NAMALWA (cell line): ENCODE data around the gene FBXO46.
A peak's percentile ranks its signal among the peaks of the same experiment; 100 is the strongest.

ENCODE experiments used
- DNase-seq: peaks from one replicate; pipeline ENCODE4 v3.0.0-alpha.2; 2015; ENCODE audit warnings: low spot score

The FBXO46 gene, protein sequence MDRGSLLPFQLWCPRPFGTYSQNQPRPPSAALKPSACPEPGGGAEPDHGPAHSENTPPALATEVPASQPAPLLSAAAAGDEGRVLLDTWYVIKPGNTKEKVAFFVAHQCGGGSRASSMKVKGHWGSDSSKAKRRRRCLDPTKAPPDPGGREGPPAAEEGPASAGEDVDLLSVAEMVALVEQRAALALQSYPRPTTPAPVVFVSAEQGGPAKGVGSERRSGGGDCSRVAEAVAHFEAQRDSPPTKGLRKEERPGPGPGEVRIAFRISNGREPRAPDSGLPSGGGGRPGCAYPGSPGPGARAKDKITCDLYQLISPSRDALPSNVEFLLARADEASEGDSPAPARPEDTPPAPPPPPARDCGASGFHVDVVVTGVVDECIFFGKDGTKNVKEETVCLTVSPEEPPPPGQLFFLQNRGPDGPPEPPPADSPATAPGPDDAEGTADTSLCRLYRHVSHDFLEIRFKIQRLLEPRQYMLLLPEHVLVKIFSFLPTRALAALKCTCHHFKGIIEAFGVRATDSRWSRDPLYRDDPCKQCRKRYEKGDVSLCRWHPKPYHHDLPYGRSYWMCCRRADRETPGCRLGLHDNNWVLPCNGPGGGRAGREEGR

GRCh38 chr19:45730368-45731288 is at the start of gene FBXO46:
Gene FBXO46 (minus strand): TSS chr19:45730896. CDS start chr19:45713495, 17,401 bp downstream.
- peak; percentile 99 for DNase-seq

DNA sequence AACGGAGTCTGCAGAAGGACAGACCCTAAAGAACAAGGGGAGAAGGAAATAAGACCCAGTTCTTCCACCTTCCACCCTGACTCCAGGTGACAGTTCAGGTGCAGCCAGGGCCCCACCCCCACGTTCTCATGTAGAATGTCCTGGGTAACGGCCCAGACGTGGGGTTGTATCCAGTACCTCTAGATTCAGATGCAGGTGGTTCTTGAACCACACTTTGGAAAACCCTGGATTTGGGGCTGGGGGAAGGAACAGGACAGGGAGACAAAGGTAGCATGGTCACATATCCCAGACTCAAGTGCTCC is 49.4 kb upstream of the FBXO46 start:
- no peak for DNase-seq

GRCh38 chr19:45779231-45780145 is 48.8 kb upstream of the FBXO46 start:
- peak; percentile 92 for DNase-seq

GRCh38 chr19:45778010-45778661 is 47.4 kb upstream of the FBXO46 start:
- no peak for DNase-seq

DNA sequence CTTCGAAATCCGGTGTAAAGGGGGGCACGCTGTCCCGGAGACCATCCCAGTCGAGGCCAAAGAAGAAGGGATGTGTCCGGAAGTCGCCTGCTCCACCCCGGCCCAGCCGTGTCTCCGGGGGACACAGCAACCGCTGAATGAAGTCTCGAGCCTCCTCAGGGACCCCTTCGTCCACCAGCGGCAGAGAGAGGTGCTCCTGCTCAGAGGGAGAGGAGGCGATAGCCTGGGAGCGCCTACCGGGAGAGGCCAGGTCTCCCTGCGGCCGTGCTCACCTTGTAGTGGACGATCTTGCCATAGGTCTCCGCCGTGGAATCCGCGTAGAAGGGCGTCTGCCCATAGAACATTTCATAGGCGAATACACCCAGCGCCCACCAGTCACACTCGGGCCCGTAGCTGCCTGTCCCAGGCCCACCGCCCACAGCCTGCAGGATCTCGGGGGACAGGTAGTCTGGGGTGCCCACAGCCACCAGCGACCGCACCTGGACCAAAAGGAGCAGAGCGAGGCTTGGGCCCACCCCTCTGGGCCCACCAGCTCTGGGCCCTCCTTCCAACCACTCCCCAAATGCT is 46.8 kb upstream of the FBXO46 start:
- no peak for DNase-seq

DNA sequence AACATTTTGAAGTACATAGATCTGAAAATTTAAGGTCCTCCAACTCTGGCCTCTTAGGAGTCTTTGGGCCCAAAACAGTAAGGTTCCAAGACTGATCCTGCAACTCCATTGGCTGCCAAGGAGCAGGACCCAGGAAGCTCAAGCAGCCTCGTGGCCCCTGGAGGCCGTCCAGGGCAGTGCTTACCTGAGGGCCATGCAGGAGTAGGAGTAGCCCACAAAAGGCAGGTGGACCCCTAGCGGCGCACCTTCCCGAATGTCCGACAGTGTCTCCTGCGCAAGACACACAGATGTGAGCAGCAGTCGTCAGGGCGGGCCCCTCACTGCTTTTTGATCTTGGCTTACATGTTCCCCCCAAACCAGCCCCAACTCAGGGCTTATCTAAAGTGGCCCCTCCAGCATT is 44.1 kb upstream of the FBXO46 start:
- no peak for DNase-seq

DNA sequence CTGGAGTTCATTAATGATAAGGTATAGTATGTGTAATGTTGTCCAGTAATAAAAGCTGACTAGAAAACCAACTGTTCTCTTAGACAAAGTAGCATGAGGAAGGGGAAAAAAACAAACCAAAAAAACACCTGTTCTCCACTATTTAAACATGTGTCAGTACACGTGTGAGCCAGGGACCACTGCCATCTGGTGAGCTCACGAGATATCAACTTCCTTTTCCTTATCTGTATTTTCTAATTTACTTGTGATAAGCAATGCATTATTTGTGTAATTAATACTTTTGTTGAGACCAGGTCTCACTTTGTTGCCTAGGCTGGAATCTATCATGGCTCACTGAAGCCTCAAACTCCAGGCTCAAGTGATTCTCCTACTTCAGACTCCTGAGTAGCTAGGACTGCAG is 42.7 kb upstream of the FBXO46 start:
- DNase-seq: peak; percentile 82

- no peak for DNase-seq
These were observed 42.2 kb upstream of the FBXO46 start for GRCh38 chr19:45772912-45773311.

DNA sequence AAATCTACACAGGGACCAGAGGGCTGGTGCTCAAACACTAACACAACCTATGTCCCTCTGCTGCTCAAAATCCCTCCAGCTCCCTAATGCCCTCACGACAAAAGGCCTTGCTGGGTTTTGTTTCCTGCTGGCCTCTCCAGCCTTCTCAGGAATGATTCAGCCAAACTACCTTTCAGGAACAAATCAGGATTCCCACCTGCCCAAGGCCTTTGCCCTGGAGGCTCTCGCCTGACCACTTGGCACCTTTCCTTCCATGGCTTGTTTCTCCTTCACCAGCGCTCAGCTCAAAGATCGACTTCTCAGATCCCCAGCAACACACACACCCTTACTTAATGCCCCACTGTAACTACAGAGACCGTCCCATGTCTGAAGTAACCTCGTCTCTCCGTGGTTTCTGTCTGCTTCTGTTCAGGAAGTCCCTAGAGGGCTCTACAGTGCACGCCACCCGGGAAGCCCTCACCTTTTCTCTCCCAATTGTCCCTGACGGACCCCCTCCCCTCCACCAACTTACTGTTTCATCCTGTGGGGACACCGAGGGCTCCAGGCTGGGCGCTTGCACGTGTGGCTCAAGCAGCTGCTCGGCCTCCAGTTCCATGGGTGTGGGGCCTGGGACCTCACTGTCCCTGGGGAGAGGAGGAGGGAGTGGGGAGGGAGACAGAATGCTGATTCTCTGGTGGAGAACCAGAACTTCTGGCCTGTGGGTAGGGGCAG is 41.6 kb upstream of the FBXO46 start:
- peak; percentile 36 for DNase-seq

DNA sequence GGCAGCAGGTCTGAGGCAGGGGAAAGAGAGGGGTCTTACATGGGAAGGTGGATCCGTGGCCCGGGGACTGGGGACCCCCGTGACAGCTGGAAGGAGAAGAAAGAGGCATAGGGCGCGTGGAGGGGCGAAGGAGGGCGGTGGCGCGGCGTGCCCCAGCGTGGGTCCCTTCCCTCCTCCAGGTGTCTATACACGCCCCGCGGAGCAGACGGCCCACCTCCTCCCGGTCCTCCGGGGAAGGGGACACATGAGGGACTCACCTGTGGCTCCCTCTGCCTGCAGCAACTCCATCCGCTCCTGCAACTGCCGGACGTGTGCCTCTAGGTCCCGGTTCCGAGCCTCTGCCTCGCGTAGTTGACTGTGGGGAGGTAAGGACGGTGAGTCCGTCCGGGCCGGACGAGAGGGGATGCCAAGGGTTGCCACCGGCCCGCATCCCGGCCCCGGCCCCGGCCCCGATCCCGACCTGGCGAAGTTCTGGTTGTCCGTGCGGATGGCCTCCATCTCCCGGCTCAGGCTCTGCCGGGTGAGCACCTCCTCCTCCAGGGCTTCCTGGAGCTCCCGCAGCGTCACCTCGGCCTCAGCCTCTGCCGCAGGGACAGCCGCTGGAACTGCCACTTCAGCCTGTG is 40.7 kb upstream of the FBXO46 start:
- DNase-seq: no peak

- peak; percentile 96 for DNase-seq
These were observed 39.8 kb upstream of the FBXO46 start for GRCh38 chr19:45770192-45771101.

GRCh38 chr19:45769821-45770191 is 39.1 kb upstream of the FBXO46 start:
- peak; percentile 73 for DNase-seq

GRCh38 chr19:45768984-45769782 is 38.5 kb upstream of the FBXO46 start, which contains the start of gene SIX5:
Gene SIX5 (minus strand): TSS chr19:45769252. CDS start chr19:45768844, 408 bp downstream.
- DNase-seq: peak; percentile 97

DNA sequence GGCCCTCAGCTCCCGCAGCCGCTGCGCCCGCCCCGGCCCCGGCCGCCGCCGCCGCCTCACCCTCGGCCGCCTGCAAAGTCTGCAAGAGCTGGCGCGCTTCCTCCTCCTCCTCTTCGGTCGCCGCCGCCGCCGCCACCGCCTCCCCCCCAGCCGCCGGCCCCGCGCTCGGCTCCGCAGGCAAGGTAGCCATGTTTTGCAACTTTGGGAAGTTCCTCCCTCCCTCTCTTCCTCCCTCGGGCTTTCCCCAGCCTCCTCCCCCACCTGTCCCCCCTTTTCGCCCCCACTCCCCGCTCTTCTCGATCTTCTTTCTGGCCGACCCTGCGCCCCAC is 37.9 kb upstream of the FBXO46 start:
- DNase-seq: peak; percentile 60

DNA sequence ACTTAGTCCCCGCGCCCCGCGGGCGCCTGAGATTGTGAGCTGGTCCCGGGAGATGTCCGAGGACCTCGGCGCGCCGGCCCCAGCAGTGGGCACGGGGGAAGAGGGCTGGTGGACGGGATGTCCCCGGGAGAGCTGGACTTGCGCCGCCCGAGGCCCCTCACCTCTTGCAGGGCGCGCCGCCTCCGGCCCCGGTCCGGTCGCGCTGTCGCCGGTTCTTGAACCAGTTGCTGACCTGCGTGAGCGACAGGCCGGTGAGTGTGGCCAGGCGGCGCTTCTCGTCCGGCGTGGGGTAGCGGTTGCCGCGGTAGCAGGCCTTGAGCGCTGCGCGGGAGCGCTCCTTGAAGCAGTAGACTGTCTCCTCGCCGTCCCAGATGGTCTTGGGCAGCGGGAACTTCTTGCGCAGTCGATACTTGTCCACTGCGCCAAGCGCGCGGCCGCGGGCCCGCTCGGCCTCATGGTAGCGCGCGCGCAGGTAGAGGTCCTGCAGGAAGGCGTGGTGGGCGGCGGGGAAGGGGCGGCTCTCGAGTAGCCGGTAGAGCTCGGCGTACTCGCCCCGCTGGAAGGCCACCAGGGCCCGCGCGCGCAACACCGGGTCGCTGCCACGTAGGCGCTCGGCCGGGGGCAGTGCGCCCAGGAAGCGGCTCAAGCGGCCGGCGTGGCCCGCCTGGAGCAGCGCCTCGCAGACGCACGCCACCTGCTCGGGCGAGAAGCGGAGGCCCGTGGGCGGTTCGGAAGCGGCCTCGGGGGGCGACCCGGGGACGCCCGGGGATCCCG is 37.4 kb upstream of the FBXO46 start:
- DNase-seq: no peak

DNA sequence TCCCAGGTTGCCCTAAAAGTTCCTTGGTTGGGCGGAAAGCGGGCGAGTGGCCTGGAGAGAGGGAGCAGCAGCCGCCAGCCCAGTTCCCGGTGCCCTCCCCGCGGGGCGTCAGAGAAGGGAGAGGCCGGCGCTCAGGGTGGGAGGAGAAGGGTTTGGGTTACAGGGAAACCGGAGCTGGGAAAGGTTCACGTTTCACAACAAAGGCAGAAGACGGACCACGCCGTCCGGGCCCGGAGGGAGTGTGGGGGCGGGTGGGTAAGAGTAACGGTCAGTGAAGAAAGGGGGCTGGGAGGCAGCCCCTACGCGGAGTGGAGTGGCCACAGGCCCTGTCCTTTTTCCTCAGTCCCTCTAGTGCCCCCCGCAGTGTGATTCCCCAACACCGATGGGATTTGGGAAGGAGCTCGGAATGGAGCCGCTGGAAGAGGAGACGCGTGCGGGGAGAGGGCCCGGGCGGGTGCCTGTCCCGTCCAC is 36.7 kb upstream of the FBXO46 start:
- no peak for DNase-seq

DNA sequence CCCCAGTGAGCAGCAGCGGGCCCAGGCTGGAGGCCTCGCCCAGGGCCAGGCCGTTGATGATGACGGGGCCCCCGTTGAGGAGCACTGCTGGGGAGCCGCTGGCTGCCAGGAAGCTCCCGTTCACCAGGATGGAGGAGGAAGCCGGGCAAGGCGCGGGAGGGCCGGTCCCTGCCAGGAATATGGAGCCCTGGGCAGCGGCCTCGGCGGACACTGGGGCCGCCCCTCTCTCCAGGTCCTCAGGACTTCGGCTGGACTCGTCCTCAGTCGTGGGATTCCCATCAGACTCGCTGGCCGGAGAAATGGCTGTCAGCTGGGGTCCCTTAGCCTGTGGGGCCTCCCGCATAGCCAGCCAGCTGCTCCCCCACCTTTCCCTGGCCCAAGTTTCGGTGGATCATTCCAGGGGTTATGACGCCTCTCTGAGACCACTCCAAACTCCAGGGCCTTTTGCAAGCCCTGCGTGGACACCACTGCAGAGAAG is 36.2 kb upstream of the FBXO46 start:
- DNase-seq: no peak
